ENCODE results near the gene HEATR1.

- TF ChIP-seq, protein P1, sequence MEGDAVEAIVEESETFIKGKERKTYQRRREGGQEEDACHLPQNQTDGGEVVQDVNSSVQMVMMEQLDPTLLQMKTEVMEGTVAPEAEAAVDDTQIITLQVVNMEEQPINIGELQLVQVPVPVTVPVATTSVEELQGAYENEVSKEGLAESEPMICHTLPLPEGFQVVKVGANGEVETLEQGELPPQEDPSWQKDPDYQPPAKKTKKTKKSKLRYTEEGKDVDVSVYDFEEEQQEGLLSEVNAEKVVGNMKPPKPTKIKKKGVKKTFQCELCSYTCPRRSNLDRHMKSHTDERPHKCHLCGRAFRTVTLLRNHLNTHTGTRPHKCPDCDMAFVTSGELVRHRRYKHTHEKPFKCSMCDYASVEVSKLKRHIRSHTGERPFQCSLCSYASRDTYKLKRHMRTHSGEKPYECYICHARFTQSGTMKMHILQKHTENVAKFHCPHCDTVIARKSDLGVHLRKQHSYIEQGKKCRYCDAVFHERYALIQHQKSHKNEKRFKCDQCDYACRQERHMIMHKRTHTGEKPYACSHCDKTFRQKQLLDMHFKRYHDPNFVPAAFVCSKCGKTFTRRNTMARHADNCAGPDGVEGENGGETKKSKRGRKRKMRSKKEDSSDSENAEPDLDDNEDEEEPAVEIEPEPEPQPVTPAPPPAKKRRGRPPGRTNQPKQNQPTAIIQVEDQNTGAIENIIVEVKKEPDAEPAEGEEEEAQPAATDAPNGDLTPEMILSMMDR (conservative IDR thresholded peaks at IDR 0.05): no peak
- no peak for TF ChIP-seq EZH2 (IDR thresholded peaks at IDR 0.05; ENCODE audit: low read depth)
Measured at GRCh38 chr1:236623371-236624166, 19.3 kb upstream of the HEATR1 start.
